Suprapubic skin (tissue), 4 donors: ENCODE measurements around the gene FDX2.

Experiments used
- CTCF ChIP-seq, 2 donors: fragments of 200-600 bp in 1 of 2; fragments of 450-650 bp in 1 of 2; sonication (generic) in 1 of 2; IDR thresholded peaks; one replicate each; pipeline ENCODE4 v1.5.1; 2016 to 2019; ENCODE audit warnings: antibody characterized with exemption in 2 of 2, mild to moderate bottlenecking in 1 of 2, moderate library complexity in 1 of 2
- EP300 ChIP-seq: sonication (generic); formaldehyde crosslinking; IDR thresholded peaks from one replicate; pipeline ENCODE4 v1.6.1; 2017; ENCODE audit warnings: antibody characterized with exemption
- POLR2A ChIP-seq, 2 donors: fragments of 450-650 bp; IDR thresholded peaks; one replicate each; pipeline ENCODE4 v1.6.1; 2017; ENCODE audit warnings: antibody characterized with exemption in 2 of 2, mild to moderate bottlenecking in 2 of 2, moderate library complexity in 2 of 2
- POLR2AphosphoS5 ChIP-seq, 3 donors: sonication (generic); formaldehyde crosslinking; IDR thresholded peaks; one replicate each; pipeline ENCODE4 v1.6.1; 2017; ENCODE audit warnings: antibody characterized with exemption in 3 of 3

- TF ChIP-seq CTCF (IDR thresholded peaks at IDR 0.05) (no peak), POLR2A (IDR thresholded peaks at IDR 0.05) (no peak), EP300 (no peak), POLR2AphosphoS5 (IDR thresholded peaks at IDR 0.05) (no peak)
Measured at GRCh38 chr19:10361569-10362011, 45.8 kb upstream of the FDX2 start.
